ENCODE data around the gene PRKCZ. TPM values are rescaled to one million over a fixed set of nuclear protein-coding genes. Genes with fewer than 3 reads are reported as not detected.

The PRKCZ gene
- total RNA-seq, 1 donor from 2014 or later: 7.8 TPM

GRCh38 chr1:2098301-2098698, 48.1 kb downstream of the PRKCZ start:
- Mint-ChIP-seq H3K4me3 (ENCODE audit: unreplicated experiment) (no peak overlapping the region), H3K4me1 (ENCODE audit: low read depth) (no peaks in the 10 kb centered on the region), H3K9me3 (ENCODE audit: low read depth) (peaks cover 5% of the 10 kb centered on the region), H3K27ac (ENCODE audit: unreplicated experiment) (no peak overlapping the region), H3K36me3 (ENCODE audit: low read depth) (peaks cover 6% of the 10 kb centered on the region), H3K27me3 (ENCODE audit: low read depth) (peaks cover 2% of the 10 kb centered on the region)
- peak; percentile 8 for TF ChIP-seq CTCF (IDR thresholded peaks at IDR 0.05)
- peak; percentile 52 for DNase-seq (ENCODE audit: low spot score)

- peak; percentile 69 for DNase-seq (ENCODE audit: low spot score)
- H3K4me1 Mint-ChIP-seq (ENCODE audit: low read depth): no peaks in the 10 kb centered on the region
- no peak for TF ChIP-seq CTCF (IDR thresholded peaks at IDR 0.05)
- no peak overlapping the region for H3K27ac Mint-ChIP-seq (ENCODE audit: unreplicated experiment)
- H3K9me3 Mint-ChIP-seq (ENCODE audit: low read depth): peaks cover 5% of the 10 kb centered on the region
- H3K36me3 Mint-ChIP-seq (ENCODE audit: low read depth): peaks cover 6% of the 10 kb centered on the region
- no peak overlapping the region for H3K4me3 Mint-ChIP-seq (ENCODE audit: unreplicated experiment)
- peaks cover 2% of the 10 kb centered on the region for H3K27me3 Mint-ChIP-seq (ENCODE audit: low read depth)
Measured at GRCh38 chr1:2098839-2099785, 48.9 kb downstream of the PRKCZ start.

GRCh38 chr1:2099886-2100779, 49.9 kb downstream of the PRKCZ start:
- Mint-ChIP-seq H3K27me3 (ENCODE audit: low read depth) (peaks cover 2% of the 10 kb centered on the region), H3K27ac (ENCODE audit: unreplicated experiment) (no peak overlapping the region), H3K9me3 (ENCODE audit: low read depth) (peaks cover 5% of the 10 kb centered on the region), H3K4me3 (ENCODE audit: unreplicated experiment) (no peak overlapping the region), H3K36me3 (ENCODE audit: low read depth) (peaks cover 6% of the 10 kb centered on the region), H3K4me1 (ENCODE audit: low read depth) (no peaks in the 10 kb centered on the region)
- peak; percentile 92 for DNase-seq (ENCODE audit: low spot score)
- TF ChIP-seq CTCF (IDR thresholded peaks at IDR 0.05): no peak

- peaks cover 5% of the 10 kb centered on the region for H3K9me3 Mint-ChIP-seq (ENCODE audit: low read depth)
- no peaks in the 10 kb centered on the region for H3K4me1 Mint-ChIP-seq (ENCODE audit: low read depth)
- H3K4me3 Mint-ChIP-seq (ENCODE audit: unreplicated experiment): no peak overlapping the region
- DNase-seq (ENCODE audit: low spot score): no peak
- no peak for TF ChIP-seq CTCF (IDR thresholded peaks at IDR 0.05)
- peaks cover 6% of the 10 kb centered on the region for H3K36me3 Mint-ChIP-seq (ENCODE audit: low read depth)
- peaks cover 2% of the 10 kb centered on the region for H3K27me3 Mint-ChIP-seq (ENCODE audit: low read depth)
- no peak overlapping the region for H3K27ac Mint-ChIP-seq (ENCODE audit: unreplicated experiment)
Measured at GRCh38 chr1:2100780-2101108, 50.5 kb downstream of the PRKCZ start.

- H3K4me1 Mint-ChIP-seq (ENCODE audit: low read depth): no peaks in the 10 kb centered on the region
- no peak for TF ChIP-seq CTCF (IDR thresholded peaks at IDR 0.05)
- H3K9me3 Mint-ChIP-seq (ENCODE audit: low read depth): peaks cover 5% of the 10 kb centered on the region
- no peak overlapping the region for H3K27ac Mint-ChIP-seq (ENCODE audit: unreplicated experiment)
- H3K36me3 Mint-ChIP-seq (ENCODE audit: low read depth): peaks cover 6% of the 10 kb centered on the region
- no peak overlapping the region for H3K4me3 Mint-ChIP-seq (ENCODE audit: unreplicated experiment)
- H3K27me3 Mint-ChIP-seq (ENCODE audit: low read depth): peaks cover 2% of the 10 kb centered on the region
- DNase-seq (ENCODE audit: low spot score): peak; percentile 43
Measured at GRCh38 chr1:2101531-2101930, 51.3 kb downstream of the PRKCZ start.

Data from chondrocyte (in vitro differentiated cells).